ENCODE measurements around the gene STARD3NL. TPM values are rescaled to one million over a fixed set of nuclear protein-coding genes. Genes with fewer than 3 reads are reported as not detected.

The STARD3NL gene
- total and polyA plus RNA-seq, 10 of the 15 experiments (the other 5 are each of a cell fraction or from before 2014, with no cell fraction given), result 66.1 to 133 (median 85.7) TPM

- no peaks in the 10 kb centered on the region for H4K20me1 ChIP-seq (ENCODE audit: control insufficient read depth, insufficient read depth)
- no peaks in the 10 kb centered on the region for H3K36me3 ChIP-seq (ENCODE audit: control insufficient read depth in 2 of 2, insufficient read depth in 2 of 2, low read length in 1 of 2)
- ATAC-seq (no peak), DNase-seq (ENCODE audit: low read depth, low spot score) (no peak), FAIRE-seq (no peak)
- intact Hi-C loops (cut with micrococcal nuclease; ENCODE audit: unreplicated experiment), result no loop called here
- H3K9me3 ChIP-seq (replicated peaks; ENCODE audit: control insufficient read depth, insufficient read depth, low read length), result peaks cover 2% of the 10 kb centered on the region; the same call in 2 of the 3 replicates
- no peak overlapping the region for H3K4me2 ChIP-seq (ENCODE audit: control insufficient read depth, insufficient read depth)
- SMC1A ChIA-PET (ENCODE audit: uncharacterized antibody, unreplicated experiment), result interaction anchor here (0.9 to 1.4 kb wide), 3 partner anchors 20 to 48 kb away, joined by 3 to 4 read pairs (median 3); no protein-coding TSS in a partner anchor
- H3K79me2 ChIP-seq (ENCODE audit: control insufficient read depth, insufficient read depth, low read length), result no peaks in the 10 kb centered on the region
- H3K9ac ChIP-seq (ENCODE audit: control insufficient read depth, insufficient read depth, low read length), result no peak overlapping the region
- TF ChIP-seq, protein P1, sequence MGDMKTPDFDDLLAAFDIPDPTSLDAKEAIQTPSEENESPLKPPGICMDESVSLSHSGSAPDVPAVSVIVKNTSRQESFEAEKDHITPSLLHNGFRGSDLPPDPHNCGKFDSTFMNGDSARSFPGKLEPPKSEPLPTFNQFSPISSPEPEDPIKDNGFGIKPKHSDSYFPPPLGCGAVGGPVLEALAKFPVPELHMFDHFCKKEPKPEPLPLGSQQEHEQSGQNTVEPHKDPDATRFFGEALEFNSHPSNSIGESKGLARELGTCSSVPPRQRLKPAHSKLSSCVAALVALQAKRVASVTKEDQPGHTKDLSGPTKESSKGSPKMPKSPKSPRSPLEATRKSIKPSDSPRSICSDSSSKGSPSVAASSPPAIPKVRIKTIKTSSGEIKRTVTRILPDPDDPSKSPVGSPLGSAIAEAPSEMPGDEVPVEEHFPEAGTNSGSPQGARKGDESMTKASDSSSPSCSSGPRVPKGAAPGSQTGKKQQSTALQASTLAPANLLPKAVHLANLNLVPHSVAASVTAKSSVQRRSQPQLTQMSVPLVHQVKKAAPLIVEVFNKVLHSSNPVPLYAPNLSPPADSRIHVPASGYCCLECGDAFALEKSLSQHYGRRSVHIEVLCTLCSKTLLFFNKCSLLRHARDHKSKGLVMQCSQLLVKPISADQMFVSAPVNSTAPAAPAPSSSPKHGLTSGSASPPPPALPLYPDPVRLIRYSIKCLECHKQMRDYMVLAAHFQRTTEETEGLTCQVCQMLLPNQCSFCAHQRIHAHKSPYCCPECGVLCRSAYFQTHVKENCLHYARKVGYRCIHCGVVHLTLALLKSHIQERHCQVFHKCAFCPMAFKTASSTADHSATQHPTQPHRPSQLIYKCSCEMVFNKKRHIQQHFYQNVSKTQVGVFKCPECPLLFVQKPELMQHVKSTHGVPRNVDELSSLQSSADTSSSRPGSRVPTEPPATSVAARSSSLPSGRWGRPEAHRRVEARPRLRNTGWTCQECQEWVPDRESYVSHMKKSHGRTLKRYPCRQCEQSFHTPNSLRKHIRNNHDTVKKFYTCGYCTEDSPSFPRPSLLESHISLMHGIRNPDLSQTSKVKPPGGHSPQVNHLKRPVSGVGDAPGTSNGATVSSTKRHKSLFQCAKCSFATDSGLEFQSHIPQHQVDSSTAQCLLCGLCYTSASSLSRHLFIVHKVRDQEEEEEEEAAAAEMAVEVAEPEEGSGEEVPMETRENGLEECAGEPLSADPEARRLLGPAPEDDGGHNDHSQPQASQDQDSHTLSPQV (IDR thresholded peaks at IDR 0.05), result no peak
- TF ChIP-seq PAX5 (IDR thresholded peaks at IDR 0.05; ENCODE audit: borderline replicate concordance, low read depth, low read length), result no peak
- peak overlapping the region; percentile 75 for H2AFZ ChIP-seq (ENCODE audit: control insufficient read depth, low read depth, low read length)
- no peaks in the 10 kb centered on the region for H3K27me3 ChIP-seq (replicated peaks in 1 of 2; ENCODE audit: control insufficient read depth in 2 of 2, insufficient read depth in 2 of 2, low read length in 1 of 2)
- H3K27ac ChIP-seq (ENCODE audit: control insufficient read depth, insufficient read depth), result no peak overlapping the region
- CTCF ChIA-PET, result interaction anchor here (1.3 to 2.6 kb wide), 3 partner anchors 33 to 194 kb away, joined by 3 to 10 read pairs (median 9); no protein-coding TSS in a partner anchor
- RAD21 ChIA-PET (ENCODE audit: unreplicated experiment), result interaction anchor here (0.6 to 1.1 kb wide), 3 partner anchors 37 to 1392 kb away, joined by 3 read pairs; partner anchors contain the start of gene STARD3NL
- in situ Hi-C loops (cut with MboI), result no loop called here
- POLR2A ChIA-PET, result interaction anchor here (0.6 to 1.7 kb wide), 5 partner anchors 15 to 1270 kb away, joined by 3 to 7 read pairs (median 4); no protein-coding TSS in a partner anchor
- no peak overlapping the region for H3K4me3 ChIP-seq
- peaks cover 7% of the 10 kb centered on the region for H3K4me1 ChIP-seq (ENCODE audit: control insufficient read depth, insufficient read depth, low read length)
- WGBS (ENCODE audit: insufficient coverage, insufficient replicate concordance, low lambda C conversion rate, missing lambda C conversion rate), result 71% methylated on average over 2 of the region's 2 CpGs
- no TSS peak for BruUV-seq (replicated peaks)
Observed at GRCh38 chr7:38141187-38141586, 36.9 kb upstream of the STARD3NL start.
